ENCODE data around the gene IGSF21.

Gene IGSF21

DNA sequence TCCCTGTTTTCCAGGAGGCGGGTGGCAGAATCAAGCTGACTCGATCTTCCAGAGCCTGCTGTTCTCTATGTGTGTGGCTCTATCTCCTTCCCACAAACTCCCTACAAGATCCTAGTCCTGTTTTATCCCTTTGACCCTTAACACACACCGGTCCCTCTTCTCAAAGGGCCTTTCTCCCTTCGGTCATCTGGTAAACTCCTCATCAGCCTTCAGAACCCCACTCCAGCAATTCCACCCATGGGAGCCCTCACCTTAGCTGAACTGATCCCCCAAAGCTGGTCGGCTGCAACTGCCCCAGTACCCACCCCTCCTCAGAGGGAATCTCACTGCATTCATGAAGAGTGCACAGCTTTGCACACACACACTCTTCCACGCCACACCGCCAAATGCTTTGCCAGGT is 184.9 kb downstream of the IGSF21 start:
- no peak for DNase-seq

DNA sequence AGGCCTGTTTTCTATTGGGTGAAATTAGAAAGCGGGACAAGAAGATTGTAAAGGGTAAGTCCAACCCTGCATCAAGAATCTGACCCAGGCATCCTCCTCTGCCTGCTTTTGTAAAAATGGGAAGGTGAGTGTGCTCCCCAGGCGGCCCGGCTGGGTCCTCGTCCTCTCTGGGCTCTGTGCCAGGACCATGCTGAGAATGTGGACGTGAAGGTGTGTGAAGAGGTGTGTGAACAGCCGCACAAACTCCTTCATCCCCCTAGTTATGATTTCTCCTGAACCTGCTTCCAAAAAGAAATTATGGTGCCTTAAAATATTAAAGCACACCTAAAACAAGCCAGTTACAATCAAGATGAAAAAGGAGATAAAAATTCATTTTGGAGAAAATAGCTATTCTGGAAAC is 185.7 kb downstream of the IGSF21 start:
- no peak for DNase-seq

DNA sequence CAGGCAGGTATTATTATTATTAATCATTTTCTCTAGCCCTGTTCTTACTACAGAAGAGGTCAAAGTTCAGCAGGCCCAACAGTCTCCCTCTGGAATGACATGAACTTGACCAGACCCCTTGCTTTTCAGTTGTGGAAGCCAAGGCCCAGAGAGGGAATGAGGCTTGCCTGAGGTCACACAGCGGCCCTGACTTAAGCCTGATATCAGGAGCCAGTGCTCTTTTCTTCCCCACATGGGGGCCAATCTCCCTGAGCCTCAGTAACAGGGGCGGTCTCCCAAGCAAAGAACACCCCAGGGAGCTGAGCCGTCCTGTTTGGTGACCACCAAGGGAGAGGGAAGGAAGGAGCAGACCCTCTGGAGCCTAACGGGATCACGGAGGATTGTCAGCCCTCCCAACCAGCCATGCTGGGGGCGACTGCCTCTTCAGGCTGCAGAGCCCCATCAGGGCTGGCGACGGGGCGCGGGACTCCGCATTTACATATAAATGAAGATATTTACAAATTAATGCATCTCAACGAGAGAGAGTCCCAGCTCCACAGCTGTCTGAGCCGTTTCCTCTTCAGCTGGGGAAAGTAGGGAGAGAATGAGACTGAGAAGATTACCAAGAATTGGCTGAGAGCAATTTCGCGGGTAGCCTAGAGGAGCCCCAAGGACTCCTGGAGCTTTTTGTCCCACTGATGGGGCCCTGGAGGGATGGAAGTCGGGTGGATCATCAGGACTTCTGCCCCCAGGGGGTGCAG is 187.0 kb downstream of the IGSF21 start:
- DNase-seq = no peak

DNA sequence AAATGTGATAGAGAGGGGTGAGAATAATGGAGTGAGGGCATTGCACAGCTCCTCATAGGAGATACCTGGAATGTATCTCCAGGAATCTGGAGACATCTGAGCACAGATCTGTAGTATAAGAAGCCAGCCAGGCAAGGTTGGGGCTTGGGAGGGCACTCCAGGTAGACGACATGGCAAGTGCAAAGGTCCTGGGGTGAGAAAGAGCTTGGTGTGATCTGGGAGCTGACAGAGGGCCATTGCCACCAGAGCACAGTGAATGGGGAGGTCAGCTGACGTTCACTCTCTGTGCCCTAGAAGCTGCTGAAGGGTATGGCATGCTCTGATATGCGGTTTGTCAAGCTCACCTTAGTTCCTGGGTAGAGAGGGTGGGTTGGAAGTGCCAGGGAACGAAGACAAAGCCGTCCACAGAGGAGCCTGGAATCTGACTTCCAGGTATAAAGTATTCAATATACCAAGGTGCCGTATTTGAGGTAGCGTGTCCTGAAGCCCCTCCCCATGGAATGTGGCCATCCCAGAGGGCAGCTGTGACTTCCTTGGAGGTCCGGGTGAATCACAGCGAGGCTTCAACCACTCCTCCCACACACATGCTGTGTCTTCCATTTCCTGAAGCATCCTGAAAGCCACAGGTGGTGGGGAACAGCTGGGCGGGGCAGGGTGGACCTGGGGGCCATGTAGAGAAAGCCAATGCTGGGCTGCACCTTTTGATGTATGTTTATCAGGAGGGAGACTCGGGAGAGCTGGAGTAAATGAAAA is 190.5 kb downstream of the IGSF21 start:
- DNase-seq = no peak

DNA sequence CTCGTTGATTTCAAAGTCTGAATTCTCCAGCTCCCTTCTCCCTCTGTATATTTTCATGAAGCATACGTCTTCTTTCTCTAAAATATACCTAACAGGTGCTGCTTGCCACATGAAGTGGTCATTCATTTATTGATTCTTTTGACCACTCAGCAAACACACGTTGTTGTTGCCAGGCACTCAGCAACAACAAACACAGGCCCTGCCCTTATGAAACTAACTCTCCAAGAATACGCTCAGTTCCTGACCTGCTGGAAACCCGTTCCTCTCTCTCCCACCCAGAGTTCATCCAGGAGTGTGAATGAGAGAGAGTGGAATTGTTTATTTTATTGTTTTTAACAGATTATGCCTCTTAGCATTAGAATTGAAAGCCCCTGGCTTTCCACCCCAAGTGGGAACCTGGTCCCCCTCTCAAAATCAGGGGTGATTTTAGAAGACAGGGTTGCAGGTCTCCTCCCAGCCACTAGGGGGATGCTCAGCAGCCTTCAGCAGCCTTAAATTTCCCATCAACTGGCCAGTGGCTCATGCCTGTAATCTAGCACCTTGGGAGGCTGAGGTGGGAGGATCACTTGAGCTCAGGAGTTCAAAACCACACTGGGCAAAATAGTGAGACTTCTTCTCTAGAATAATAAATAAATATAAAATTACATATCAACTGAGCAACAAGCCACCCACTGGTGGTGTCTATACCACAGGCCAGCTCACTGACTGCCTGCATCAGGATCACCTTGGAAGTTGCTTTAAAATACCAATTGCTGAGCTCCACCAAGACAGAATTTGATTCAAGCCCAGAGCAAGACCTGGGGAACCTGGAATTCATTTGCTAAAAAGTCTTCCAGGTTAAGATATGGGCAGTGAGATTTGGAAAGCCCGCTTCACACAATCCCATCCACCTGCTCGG is 192.1 kb downstream of the IGSF21 start:
- DNase-seq = no peak

DNA sequence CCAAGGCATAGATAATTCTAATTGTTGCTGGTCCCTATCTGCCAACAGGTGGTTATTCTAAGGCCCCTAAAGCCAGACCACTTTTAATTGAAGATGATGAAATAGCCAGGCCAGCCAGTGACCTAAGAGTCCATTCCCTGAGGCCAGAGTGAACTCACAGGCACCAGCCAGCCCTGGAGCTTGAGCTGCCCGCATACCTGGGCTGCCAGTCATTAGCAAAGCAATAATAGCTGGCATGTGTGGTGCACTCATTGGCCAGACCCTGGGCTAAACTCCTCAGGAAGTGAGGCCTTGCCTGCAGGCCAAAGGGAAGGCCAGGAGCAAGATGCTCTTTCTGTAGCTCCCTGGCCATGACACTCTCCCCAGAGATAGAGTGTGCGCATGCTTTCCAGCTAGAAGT is 192.8 kb downstream of the IGSF21 start:
- no peak for DNase-seq

DNA sequence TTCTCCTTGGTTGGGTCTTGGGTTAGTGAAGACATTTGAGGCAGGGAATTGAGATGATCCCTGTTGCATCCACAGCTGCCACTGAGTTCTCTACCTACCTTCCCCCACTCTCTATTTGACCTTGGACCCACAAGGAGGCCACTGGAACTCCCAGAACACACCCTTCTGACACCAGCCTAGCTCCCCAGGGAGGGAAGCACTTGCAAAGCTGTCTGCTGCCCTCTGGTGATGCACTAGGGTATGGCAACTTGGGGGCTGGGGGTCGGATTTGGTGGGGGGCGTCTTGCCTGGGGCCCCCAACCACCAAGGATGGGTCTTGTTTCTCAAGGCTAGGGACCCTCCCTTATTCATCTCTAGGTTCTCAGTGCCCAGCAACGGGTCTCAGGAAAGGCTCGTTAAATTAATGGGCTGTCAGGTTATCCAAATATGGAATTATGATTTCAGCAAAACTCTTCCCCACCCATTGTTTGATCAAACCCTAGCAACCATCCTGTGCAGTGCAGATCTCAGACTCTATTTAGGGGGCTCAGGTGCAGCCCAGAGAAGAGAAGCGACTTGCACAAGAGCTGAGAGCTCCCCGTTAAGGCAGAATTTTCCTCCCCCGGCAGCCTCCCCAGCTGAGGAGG is 195.3 kb downstream of the IGSF21 start:
- no peak for DNase-seq

DNA sequence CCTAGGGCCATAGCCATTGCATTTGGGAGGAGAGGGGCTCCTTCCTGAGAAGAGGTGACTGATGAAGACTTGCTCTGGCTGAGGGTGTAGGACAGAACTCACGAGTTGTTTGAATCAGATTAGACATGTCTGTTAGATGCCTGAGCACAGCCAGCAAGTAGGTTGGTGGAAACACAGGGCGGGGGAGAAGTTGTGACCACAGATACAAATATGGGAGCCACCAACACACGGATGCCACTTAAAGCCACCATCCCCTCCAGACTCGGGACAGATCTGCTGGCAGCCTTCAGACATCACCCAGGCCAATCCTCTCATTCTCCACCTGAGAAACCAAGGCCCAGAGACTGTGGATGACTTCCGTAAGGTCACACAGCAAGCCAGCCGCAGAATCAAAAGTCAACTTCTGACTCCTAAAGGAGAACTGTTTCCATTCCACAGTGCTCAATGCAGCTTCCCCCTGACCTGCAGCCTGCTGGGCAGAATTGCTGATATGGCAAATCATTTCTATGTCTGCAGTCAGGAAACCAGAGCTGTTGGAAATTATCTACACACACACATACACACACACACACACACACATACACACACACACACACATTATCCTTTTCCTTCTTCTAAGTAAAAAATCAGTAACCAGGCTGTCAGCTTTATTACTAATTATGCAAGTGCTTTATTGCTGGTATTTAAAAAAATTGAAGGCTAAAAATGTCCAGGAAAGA is 196.7 kb downstream of the IGSF21 start:
- no peak for DNase-seq

DNA sequence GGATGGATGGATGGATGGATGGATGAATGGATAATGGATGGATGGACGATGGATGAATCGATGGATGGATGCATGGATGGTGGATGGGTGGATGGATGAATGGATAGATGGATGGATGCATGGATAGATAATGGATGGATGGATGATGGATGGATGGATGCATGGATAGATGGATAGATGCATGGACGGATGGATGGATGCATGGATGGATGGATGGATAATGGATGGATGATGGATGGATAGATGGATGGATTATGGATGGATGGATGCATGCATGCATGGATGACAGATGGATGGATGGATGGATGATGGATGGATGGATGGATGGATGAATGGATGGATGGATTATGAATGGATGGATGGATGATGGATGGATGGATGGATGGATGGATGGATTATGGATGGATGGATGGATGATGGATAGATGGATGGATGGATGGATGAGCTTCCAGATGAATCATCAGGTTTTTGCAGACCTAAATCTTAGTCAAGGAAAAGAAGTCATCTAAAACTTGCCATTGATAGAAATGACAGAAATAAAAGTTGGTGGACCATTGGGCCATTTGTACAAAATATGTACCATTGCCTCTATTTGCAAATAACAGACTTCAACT is 197.7 kb downstream of the IGSF21 start:
- DNase-seq = no peak

DNA sequence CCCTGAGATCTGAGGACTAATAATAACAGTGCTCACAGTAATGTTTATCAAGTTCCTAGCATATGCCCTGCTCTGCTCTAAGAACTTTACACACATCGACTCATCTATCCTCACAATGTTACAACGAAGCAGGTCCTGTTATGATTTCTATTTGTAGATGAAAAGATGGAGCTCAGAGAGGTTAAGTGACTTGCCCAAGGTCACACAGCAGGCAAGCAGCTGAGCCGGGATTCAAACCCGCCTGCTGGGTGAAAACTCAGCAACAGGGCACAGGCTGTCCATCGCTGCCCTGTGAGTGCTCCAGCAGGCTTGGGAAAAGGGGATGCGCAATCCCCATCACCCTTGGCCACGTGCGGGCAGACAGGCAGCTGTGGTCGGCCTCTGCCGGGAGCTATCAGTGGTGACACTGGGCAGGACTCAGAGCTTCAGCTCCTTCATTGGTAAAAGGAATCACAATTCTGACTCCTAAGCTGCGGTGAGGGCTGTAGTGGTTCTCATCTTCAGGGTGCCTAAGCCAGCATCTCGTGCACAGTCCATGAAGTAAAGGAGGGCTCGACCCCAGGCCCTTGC is 199.8 kb downstream of the IGSF21 start:
- no peak for DNase-seq

DNA sequence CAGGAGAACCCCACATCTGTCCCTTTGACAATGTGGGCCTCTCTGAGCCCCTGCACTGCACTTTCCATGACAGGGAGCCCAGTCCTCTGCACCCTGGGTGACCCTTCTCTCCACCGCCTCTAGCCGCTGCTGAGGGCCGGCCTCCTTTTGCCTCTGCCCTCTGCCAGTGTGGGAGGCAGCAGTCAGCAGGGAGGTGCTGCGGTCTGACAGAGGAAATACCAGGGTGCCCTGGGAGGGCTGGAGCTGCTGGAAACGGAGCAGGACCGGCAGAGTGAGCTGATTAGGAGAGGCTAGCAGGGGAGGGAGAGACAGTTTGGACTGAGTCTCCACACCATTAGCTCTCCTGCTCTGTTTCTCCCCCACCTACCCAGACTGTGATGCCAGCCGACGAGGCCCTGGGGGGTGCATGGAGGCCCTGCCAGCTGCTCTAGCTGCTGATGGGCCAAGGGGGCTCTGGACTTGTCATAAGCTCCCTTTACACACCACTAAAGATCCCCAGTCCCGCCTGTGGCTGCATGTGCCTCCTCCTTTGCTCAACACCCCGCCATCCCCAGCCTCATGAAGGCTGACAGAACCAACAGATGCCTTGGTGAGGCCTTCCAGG is 202.1 kb downstream of the IGSF21 start:
- DNase-seq = no peak

DNA sequence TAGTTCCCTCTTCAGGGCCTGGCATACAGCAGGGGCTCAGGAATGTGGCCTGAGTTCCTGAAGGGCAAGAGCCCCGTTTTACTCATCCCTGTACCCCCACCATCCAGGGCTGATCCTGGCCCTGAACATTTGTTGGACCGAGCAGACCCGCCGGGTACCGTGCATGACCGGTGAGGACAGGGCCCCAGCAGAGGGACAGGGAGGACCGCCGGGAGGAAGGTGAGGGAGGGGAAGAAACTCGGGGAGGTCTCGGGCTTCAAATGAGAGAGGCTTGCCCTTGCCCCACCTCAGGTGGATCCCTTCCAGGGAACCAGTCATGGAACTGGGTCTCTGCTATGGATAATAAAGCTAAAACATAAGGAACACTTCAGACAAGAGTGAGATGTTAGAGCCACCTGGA is 205.4 kb downstream of the IGSF21 start:
- no peak for DNase-seq

DNA sequence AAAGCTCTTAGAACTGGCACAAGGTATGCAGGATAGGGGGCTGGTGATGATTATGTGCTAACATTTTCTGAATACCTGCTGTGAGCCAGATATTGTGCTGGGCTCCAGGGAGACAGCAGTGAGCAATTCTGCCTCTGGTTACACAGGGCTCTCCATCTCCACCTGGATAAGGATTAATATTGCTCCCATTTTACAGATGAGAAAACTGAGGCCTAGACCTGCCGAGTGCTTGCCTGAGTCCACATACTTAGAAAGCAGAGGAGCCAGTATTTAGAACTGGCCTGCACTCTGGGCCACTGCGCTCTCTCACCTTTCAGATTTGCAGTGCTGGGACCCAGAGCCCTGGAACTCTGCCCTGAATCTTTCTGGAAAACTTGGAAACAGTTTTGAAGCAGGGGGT is 205.9 kb downstream of the IGSF21 start:
- no peak for DNase-seq

DNA sequence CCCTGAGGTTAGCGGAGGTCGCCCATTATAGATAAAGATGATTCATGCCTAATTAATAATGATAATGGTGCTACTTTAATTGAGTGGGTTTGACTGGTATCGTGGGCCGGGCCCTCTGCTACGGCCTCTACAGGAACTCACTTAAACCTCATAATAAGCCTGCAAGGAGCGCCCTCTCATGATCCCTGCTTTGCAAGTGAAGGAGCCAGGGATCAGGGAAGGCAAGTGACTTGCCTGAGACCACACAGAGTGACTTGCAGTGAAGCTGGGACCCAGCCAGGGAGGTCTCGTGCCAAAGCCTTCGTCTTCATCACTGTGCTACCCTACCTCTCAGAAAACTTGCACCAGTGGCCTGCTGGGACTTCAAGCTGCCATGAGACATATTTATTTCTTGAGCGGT is 206.8 kb downstream of the IGSF21 start:
- DNase-seq = no peak

DNA sequence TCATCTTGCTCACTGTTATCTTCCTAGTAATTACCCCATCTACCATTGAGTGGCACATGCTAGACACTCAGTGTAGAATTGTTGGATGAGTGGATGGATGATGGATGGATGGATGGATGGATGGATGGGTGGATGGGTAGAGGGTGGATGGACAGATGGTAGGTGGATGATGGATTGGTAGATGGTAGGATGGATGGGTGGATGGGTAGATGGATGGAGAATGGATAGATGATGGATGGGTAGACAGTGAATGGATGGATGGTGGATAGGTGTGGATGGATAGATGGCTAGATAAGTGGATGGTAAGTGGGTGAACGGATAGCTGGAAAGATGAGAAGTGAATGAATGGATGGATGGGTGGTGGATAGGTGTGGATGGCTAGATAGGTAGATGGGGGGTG is 207.9 kb downstream of the IGSF21 start:
- DNase-seq = no peak

DNA sequence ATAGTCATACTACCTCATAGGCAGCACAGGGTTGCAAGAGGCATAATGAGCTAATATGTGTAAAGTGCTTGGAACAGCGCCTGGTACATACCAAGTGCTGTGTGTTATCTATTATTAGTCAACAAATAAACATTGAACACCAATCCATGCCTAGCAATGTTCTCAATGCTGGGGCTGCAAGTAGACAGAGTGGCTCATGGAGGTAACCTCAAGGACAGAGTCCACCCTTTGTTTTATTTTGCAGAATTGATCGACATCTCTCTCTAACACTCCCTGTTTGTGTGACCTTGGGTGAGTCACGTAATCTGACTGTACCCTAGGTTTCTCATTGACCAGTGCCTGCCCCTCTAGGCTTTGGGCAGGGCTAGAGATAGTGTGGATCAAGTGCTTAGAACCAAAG is 209.2 kb downstream of the IGSF21 start:
- DNase-seq = no peak

DNA sequence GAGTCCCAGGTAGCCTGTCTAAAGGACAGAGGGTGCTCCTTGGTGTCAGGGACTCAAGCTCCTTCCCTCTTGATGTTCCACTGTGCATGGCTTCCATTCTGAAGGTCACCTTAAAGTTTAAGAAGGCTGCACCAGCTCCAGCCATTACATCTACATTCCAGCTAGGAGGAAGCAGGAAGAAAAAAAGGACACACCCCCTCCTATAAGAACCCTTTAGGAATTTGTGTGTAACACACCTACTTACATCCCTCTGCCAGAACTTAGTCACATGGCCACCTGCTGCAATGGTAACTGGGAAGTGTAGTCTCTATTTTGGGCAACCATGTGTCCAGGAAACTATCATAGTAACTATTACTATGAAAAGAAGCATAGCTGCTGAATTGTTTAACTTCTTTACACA is 211.5 kb downstream of the IGSF21 start:
- DNase-seq = no peak

DNA sequence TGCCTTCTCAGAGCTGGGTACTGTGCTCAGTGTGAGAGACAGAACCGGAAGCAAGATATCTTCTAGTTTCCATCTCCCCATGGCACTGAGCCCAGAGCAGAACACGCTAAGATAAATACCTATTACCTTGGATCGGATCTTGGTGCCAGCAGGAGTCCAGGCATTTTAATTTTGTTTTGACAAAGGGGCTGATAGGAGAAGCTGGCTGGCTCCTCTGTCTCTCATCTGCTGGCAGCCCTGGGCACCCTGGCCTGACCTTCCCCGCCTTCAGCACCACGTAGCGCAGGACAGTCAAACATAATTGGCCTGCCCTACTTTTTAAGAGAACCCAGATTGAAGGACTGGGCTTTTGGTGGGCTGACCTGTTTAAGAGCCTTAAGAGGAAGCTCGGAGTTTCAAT is 212.5 kb downstream of the IGSF21 start:
- DNase-seq = no peak

DNA sequence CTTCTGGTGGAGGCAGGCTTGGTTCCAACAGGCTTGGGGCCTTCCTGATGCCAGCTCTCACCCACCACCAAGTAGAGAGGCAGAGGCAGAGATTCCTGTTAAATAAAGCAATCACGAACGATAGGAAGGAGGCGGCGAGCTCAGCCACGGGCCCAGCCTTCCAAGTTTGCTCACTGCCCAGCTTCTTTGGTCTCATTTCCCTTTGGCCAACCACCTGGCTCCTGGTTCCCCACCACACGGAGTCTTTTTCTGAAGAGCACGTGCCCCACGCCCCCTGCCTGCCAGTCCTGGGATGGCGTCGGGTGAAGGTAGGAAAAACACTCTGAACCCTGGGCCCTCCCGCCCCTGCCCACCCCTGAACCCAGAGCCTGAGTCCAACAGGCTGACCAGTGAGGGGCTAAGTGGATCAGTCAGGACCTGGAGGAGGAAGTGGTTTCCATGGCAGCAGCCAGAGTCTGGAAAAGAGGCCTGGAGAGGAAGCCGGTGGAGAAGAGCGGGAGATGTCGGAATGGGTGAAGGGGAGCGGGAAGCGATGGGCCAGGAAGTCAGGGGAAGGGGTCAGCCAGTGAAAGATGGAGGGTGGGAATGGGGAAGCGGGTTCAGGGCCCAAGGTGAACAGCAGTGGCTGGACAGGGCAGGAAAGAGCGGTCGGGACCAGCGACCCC is 214.9 kb downstream of the IGSF21 start:
- DNase-seq = peak in 1 of 51 donors; percentile 30

Measured in hypothalamus (tissue), 51 donors.